AG09309 (cell line): Measurements from ENCODE around the gene OR4C12.
A peak's percentile ranks its signal among the peaks of the same experiment; 100 is the strongest.
"Not testable (repeated sequence)": the region's sequence is repeated elsewhere in the genome, so short reads cannot be mapped to it uniquely, and the experiment has no call there.

Experiments used
- DNase-seq: peaks from one replicate; pipeline ENCODE4 v3.0.0-alpha.2; 2010; ENCODE audit warnings: low read depth
- H3K4me3 ChIP-seq: 2 replicates; pipeline ENCODE4 v1.5.1; 2011; ENCODE audit warnings: mild to moderate bottlenecking, low read depth, low read length, moderate library complexity; ENCODE audit not compliant: control insufficient read depth
- TF ChIP-seq, protein P1 (sequence below): IDR thresholded peaks from 2 replicates; pipeline ENCODE4 v1.5.1; 2011; ENCODE audit warnings: mild to moderate bottlenecking, low read depth, low read length, inconsistent platforms; ENCODE audit not compliant: insufficient read depth, control insufficient read depth; ENCODE audit errors: missing control alignments

Gene OR4C12

GRCh38 chr11:49982435-49982834 lies at the start of gene OR4C12:
Gene OR4C12 (minus strand): TSS chr11:49982535. CDS start chr11:49982501, 34 bp downstream.
- DNase-seq, H3K4me3 ChIP-seq: not testable (repeated sequence)

- H3K4me3 ChIP-seq: no peak overlapping the region
- DNase-seq: no peak
- TF ChIP-seq, protein P1, sequence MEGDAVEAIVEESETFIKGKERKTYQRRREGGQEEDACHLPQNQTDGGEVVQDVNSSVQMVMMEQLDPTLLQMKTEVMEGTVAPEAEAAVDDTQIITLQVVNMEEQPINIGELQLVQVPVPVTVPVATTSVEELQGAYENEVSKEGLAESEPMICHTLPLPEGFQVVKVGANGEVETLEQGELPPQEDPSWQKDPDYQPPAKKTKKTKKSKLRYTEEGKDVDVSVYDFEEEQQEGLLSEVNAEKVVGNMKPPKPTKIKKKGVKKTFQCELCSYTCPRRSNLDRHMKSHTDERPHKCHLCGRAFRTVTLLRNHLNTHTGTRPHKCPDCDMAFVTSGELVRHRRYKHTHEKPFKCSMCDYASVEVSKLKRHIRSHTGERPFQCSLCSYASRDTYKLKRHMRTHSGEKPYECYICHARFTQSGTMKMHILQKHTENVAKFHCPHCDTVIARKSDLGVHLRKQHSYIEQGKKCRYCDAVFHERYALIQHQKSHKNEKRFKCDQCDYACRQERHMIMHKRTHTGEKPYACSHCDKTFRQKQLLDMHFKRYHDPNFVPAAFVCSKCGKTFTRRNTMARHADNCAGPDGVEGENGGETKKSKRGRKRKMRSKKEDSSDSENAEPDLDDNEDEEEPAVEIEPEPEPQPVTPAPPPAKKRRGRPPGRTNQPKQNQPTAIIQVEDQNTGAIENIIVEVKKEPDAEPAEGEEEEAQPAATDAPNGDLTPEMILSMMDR: no peak
Observed at GRCh38 chr11:50030193-50030592, 47.9 kb upstream of the OR4C12 start.

- TF ChIP-seq, protein P1: peak; percentile 38
- peak; percentile 0 for DNase-seq
- no peak overlapping the region for H3K4me3 ChIP-seq
Observed at GRCh38 chr11:49995565-49995964, 13.2 kb upstream of the OR4C12 start.

GRCh38 chr11:49973439-49973838 lies 8.9 kb downstream of the OR4C12 start:
- not testable (repeated sequence) for H3K4me3 ChIP-seq, DNase-seq

GRCh38 chr11:49952091-49952490 lies 30.2 kb downstream of the OR4C12 start, which contains the start of gene OR4C13:
Gene OR4C13 (plus strand): TSS chr11:49952391. CDS start chr11:49952423, 32 bp downstream.
- no peak within 1 kb of the TSS for H3K4me3 ChIP-seq
- TF ChIP-seq, protein P1: no peak
- DNase-seq: no peak

DNA sequence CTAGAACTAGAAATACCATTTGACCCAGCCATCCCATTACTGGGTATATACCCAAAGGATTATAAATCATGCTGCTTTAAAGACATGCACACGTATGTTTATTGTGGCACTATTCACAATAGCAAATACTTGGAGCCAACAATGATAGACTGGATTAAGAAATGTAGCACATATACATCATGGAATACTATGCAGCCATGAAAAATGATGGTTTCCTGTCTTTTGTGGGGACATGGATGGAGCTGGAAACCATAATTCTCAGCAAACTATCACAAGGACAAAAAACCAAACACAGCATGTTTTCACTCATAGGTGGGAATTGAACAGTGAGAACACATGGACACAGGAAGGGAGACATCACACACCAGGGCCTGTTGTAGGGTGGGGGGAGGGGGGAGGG lies 33.6 kb downstream of the OR4C12 start:
- not testable (repeated sequence) for H3K4me3 ChIP-seq, DNase-seq
